Activated CD4-positive, alpha-beta memory T cell treated with anti-CD3 and anti-CD28 coated beads for 36 hours (primary cell): ENCODE measurements around the gene HTATSF1. TPM values are rescaled to one million over a fixed set of nuclear protein-coding genes. Genes with fewer than 3 reads are reported as not detected.

Experiments used
- CTCF ChIA-PET: fragments of 350-600 bp; sonication (Branson Sonifier 250); formaldehyde crosslinking; loops from one replicate; lab custom pipeline; 2021; ENCODE audit warnings: antibody characterized with exemption, inconsistent platforms; lab: Charles Lee
- POLR2A ChIA-PET: fragments of 350-600 bp; sonication (Branson Sonifier 250); formaldehyde crosslinking; loops from one replicate; lab custom pipeline; 2021; ENCODE audit warnings: antibody characterized with exemption; lab: Charles Lee
- DNase-seq: peaks from one replicate; pipeline ENCODE4 v3.0.0-alpha.2; 2020
- H3K27ac Mint-ChIP-seq: one replicate; pipeline ENCODE4 v1.8.0; 2021; ENCODE audit warnings: mixed read lengths
- H3K27me3 Mint-ChIP-seq: one replicate; pipeline ENCODE4 v1.8.0; 2021; ENCODE audit warnings: mixed read lengths
- H3K36me3 Mint-ChIP-seq: one replicate; pipeline ENCODE4 v1.8.0; 2021; ENCODE audit warnings: mixed read lengths
- H3K4me1 Mint-ChIP-seq: one replicate; pipeline ENCODE4 v1.8.0; 2021; ENCODE audit warnings: low read depth, mixed read lengths
- H3K4me3 Mint-ChIP-seq: one replicate; pipeline ENCODE4 v1.8.0; 2021; ENCODE audit warnings: mild to moderate bottlenecking, mixed read lengths
- H3K9me3 Mint-ChIP-seq: one replicate; pipeline ENCODE4 v1.8.0; 2021; ENCODE audit warnings: mixed read lengths
- intact Hi-C: fragments of 100-400 bp; cut with micrococcal nuclease; formaldehyde crosslinking; loops from one replicate; pipeline ENCODE4 v1.15.1; 2023
- total RNA-seq, 2 experiments: library from RNA; stranded (reverse); gene quantifications; one replicate each; pipeline ENCODE4 v1.2.3, GENCODE V29; 2021

The HTATSF1 gene
- total RNA-seq, 2 experiments from 2014 or later = 49.4 to 53.4 TPM

DNA sequence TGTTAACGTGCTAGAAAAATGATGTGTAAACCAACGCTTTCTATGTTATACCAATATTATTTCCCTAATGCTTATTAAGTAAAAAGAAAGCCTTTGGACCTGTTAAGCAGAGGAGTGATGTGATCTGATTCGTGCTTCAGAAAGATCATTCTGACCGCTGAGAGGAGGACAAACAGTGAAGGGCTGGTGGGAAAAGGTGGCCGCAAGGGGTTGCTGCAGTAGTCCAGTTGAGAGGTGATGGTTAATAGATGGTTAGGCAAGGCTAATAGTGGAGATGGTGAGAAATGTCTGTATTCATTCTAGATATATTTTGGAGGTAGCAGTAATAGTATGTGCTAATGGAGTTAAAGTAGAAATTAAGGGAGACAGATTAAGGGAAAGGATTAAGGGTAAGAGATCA is 21.7 kb downstream of the HTATSF1 start:
- POLR2A ChIA-PET = no interaction called here
- CTCF ChIA-PET = no interaction called here
- no peaks in the 10 kb centered on the region for H3K9me3 Mint-ChIP-seq
- no peak for DNase-seq
- no peaks in the 10 kb centered on the region for H3K27me3 Mint-ChIP-seq
- no peaks in the 10 kb centered on the region for H3K36me3 Mint-ChIP-seq
- H3K4me3 Mint-ChIP-seq = no peak overlapping the region
- peaks cover 9% of the 10 kb centered on the region for H3K4me1 Mint-ChIP-seq
- H3K27ac Mint-ChIP-seq = no peak overlapping the region
- intact Hi-C loops = no loop called here

DNA sequence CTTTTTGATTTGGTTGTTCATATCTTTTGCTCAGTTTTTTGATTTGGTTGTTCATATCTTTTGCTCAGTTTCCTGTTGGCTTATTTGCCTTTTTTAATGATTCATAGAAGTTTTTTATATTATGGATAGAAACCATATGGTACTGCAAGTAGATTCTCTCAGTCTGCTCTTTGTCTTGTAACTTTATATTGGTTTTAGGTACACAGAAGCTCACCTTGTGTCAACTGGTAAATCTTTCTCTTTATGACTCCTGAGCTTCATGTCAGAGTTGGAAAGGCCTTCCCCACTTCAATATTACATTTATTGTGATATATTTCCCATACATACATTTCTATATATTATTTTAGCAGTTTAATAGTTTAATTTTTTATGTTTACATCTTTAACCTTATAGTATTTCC is 26.4 kb downstream of the HTATSF1 start:
- no peak for DNase-seq
- Mint-ChIP-seq H3K4me3 (no peak overlapping the region), H3K36me3 (no peaks in the 10 kb centered on the region), H3K4me1 (peaks cover 9% of the 10 kb centered on the region), H3K9me3 (no peaks in the 10 kb centered on the region), H3K27ac (no peak overlapping the region), H3K27me3 (no peaks in the 10 kb centered on the region)
- POLR2A ChIA-PET = no interaction called here
- CTCF ChIA-PET = no interaction called here
- intact Hi-C loops = loop anchor here (10.0 kb wide), 1 partner anchor 51 kb away; no protein-coding TSS in a partner anchor

- Mint-ChIP-seq H3K4me3 (no peak overlapping the region), H3K9me3 (no peaks in the 10 kb centered on the region), H3K4me1 (peaks cover 9% of the 10 kb centered on the region), H3K27me3 (no peaks in the 10 kb centered on the region), H3K27ac (no peak overlapping the region), H3K36me3 (no peaks in the 10 kb centered on the region)
- ChIA-PET CTCF (no interaction called here), POLR2A (no interaction called here)
- intact Hi-C loops = loop anchor here (10.0 kb wide), 1 partner anchor 49 kb away; no protein-coding TSS in a partner anchor
- peak; percentile 17 for DNase-seq
Measured at GRCh38 chrX:136525738-136526606, 28.6 kb downstream of the HTATSF1 start.

- Mint-ChIP-seq H3K36me3 (no peaks in the 10 kb centered on the region), H3K27ac (no peak overlapping the region), H3K4me1 (peaks cover under 1% of the 10 kb centered on the region), H3K4me3 (no peak overlapping the region), H3K9me3 (no peaks in the 10 kb centered on the region), H3K27me3 (no peaks in the 10 kb centered on the region)
- ChIA-PET POLR2A (no interaction called here), CTCF (no interaction called here)
- intact Hi-C loops = loop anchor here (10.0 kb wide), 1 partner anchor 46 kb away; no protein-coding TSS in a partner anchor
- DNase-seq = no peak
Measured at GRCh38 chrX:136528645-136529315, 31.4 kb downstream of the HTATSF1 start.

DNA sequence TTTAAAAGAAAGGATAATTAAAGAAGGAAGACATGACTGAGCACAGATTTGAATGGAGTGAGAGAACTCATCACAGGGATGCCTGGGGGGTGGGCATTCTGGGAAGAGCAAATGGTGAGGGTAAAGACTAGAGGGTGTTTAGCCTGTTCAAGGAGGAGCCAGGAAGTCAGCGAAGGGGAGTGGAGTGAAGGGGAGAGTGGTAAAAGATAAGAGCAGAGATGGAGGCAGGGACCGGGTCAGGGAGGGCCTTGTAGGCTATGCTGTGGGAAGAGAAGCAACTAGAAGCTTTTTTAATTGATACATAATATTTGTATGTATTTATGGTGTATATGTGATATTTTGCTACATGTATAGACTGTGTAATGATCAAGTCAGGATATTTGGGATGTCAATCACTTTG is 32.4 kb downstream of the HTATSF1 start:
- ChIA-PET POLR2A (no interaction called here), CTCF (no interaction called here)
- H3K4me1 Mint-ChIP-seq = no peaks in the 10 kb centered on the region
- H3K4me3 Mint-ChIP-seq = no peak overlapping the region
- DNase-seq = no peak
- H3K9me3 Mint-ChIP-seq = no peaks in the 10 kb centered on the region
- H3K27ac Mint-ChIP-seq = no peak overlapping the region
- H3K36me3 Mint-ChIP-seq = no peaks in the 10 kb centered on the region
- no peaks in the 10 kb centered on the region for H3K27me3 Mint-ChIP-seq
- intact Hi-C loops = loop anchor here (10.0 kb wide), 1 partner anchor 45 kb away; no protein-coding TSS in a partner anchor

DNA sequence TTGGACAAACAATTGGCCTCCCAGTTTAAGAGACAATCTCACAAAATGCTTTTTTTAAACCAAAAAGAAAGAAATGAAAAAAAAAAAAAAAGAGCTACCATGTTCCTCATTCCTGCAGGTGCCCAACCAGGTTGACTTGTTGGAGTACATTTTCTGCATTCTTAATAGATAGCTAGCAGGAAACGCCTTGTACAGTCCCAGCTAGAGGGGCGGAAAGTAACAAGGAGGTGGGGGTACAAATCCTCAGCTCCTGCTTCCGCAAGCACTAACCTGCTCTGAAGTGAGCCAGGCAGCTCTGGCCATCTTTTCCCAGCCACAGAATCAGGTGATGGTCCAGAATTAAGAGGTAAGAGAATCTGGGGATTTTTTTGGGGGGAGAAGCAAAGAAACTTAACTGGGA is 34.6 kb downstream of the HTATSF1 start, which contains the start of gene VGLL1:
Gene VGLL1, plus strand, starts transcription at position 265 of the 400 bp plus-strand sequence. CDS start 3,806 bp downstream, outside the sequence.
- ChIA-PET CTCF (interaction anchor here (0.6 kb wide), 1 partner anchor 181 kb away, joined by 4 read pairs; no protein-coding TSS in a partner anchor), POLR2A (no interaction called here)
- H3K27me3 Mint-ChIP-seq = no peaks in the 10 kb centered on the region

DNA sequence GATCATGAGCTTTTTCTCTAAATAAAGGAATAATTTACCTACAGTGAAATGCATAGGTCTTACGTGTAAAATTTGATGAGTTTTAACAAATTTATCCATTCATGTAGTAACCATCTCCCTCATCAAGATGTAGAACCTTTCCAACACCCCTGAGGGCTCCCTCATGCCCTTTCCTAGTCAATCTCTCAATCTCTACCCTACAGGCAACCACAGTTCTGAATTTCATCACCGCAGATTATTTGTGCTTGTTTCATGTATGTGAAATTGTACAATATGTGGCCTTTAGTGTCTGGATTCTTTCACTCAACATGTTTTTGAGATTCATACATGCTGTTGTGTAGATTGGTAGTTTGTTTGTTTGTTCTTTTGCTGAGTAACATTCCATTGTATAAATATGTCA is 36.7 kb downstream of the HTATSF1 start:
- Mint-ChIP-seq H3K27ac (no peak overlapping the region), H3K27me3 (no peaks in the 10 kb centered on the region), H3K9me3 (no peaks in the 10 kb centered on the region), H3K4me1 (no peaks in the 10 kb centered on the region), H3K4me3 (no peak overlapping the region), H3K36me3 (no peaks in the 10 kb centered on the region)
- ChIA-PET CTCF (no interaction called here), POLR2A (no interaction called here)
- no peak for DNase-seq
- intact Hi-C loops = no loop called here

More for the DNA sequence above, 34.6 kb downstream of the HTATSF1 start, which contains the start of gene VGLL1:
- Mint-ChIP-seq H3K27ac (no peak within 1 kb of the TSS), H3K36me3 (no peaks in the 10 kb centered on the region), H3K4me3 (no peak within 1 kb of the TSS), H3K4me1 (no peaks in the 10 kb centered on the region), H3K9me3 (no peaks in the 10 kb centered on the region)
- intact Hi-C loops = no loop called here
- DNase-seq = no peak

DNA sequence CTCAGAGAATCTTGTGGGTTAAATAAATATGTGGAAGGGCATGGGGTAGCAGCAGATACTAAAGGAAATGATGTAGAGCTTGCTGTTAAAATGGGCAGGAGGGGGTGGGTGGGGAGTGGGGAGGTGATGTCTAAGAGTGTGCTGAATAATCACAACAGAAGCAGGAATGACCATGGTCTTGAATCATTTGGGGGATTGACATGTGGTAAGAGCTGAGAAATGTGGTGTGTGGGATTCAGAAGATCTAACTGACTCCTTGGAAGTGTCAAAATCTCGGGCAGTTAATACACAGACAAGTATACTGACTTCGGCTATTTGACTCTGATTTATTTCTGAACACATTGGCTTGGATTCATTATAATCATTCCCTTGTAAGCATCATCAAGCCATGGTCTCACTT is 41.4 kb downstream of the HTATSF1 start:
- DNase-seq = no peak
- intact Hi-C loops = no loop called here
- H3K4me3 Mint-ChIP-seq = no peak overlapping the region
- no peaks in the 10 kb centered on the region for H3K36me3 Mint-ChIP-seq
- no peaks in the 10 kb centered on the region for H3K4me1 Mint-ChIP-seq
- no peaks in the 10 kb centered on the region for H3K9me3 Mint-ChIP-seq
- H3K27ac Mint-ChIP-seq = no peak overlapping the region
- ChIA-PET CTCF (no interaction called here), POLR2A (no interaction called here)
- H3K27me3 Mint-ChIP-seq = no peaks in the 10 kb centered on the region

DNA sequence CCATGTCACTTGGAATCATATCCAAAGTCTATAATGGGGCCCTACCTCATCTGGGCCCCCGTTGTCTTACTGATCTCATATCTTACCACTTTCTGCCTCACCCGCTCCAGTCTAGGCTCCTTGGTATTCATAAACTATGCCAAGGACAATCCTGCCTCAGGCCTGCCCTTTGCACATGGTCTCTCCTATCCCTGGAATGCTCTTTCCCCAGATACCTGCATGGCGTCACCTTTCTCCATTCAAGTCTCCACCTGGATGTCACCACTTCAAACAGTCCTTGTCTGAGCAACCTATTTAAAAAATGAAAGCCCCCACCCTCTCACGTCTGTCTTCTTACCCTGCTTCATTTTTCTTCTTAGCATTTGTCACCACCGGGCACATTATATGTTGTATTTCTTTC is 42.8 kb downstream of the HTATSF1 start:
- H3K9me3 Mint-ChIP-seq = no peaks in the 10 kb centered on the region
- no peaks in the 10 kb centered on the region for H3K27me3 Mint-ChIP-seq
- H3K4me1 Mint-ChIP-seq = peaks cover 7% of the 10 kb centered on the region
- H3K27ac Mint-ChIP-seq = no peak overlapping the region
- ChIA-PET POLR2A (no interaction called here), CTCF (no interaction called here)
- no peak for DNase-seq
- H3K4me3 Mint-ChIP-seq = no peak overlapping the region
- intact Hi-C loops = no loop called here
- no peaks in the 10 kb centered on the region for H3K36me3 Mint-ChIP-seq

GRCh38 chrX:136541294-136541693 is 43.9 kb downstream of the HTATSF1 start:
- ChIA-PET CTCF (no interaction called here), POLR2A (no interaction called here)
- intact Hi-C loops = no loop called here
- Mint-ChIP-seq H3K9me3 (no peaks in the 10 kb centered on the region), H3K27me3 (no peaks in the 10 kb centered on the region), H3K36me3 (no peaks in the 10 kb centered on the region), H3K4me1 (peaks cover 16% of the 10 kb centered on the region), H3K27ac (no peak overlapping the region), H3K4me3 (no peak overlapping the region)
- DNase-seq = no peak

GRCh38 chrX:136542281-136542680 is 44.9 kb downstream of the HTATSF1 start:
- no peaks in the 10 kb centered on the region for H3K9me3 Mint-ChIP-seq
- CTCF ChIA-PET = no interaction called here
- DNase-seq = no peak
- H3K27me3 Mint-ChIP-seq = no peaks in the 10 kb centered on the region
- intact Hi-C loops = no loop called here
- H3K36me3 Mint-ChIP-seq = no peaks in the 10 kb centered on the region
- H3K27ac Mint-ChIP-seq = no peak overlapping the region
- POLR2A ChIA-PET = no interaction called here
- no peak overlapping the region for H3K4me3 Mint-ChIP-seq
- H3K4me1 Mint-ChIP-seq = peaks cover 25% of the 10 kb centered on the region

DNA sequence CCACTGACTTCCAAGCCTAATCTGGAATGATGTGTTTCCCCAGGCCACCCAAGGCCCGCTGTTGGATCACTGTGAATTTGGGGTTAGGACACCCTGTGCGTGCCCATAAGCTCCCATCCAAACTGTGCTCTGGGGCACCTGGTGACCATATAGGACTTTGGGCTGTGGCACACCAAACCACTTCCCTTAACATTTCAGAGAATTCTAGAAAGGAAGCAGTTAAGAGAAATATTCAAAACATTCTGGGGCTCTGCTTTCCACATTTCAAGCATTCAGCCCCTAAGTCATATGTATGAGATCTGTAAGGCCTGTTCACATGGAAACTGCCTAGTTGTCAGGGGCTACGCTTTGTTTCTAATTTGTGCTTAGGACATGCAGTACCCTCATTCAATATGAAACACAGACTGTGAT is 49.0 kb downstream of the HTATSF1 start:
- H3K9me3 Mint-ChIP-seq = no peaks in the 10 kb centered on the region

More for the DNA sequence above, 49.0 kb downstream of the HTATSF1 start:
- ChIA-PET CTCF (no interaction called here), POLR2A (no interaction called here)
- H3K27ac Mint-ChIP-seq = no peak overlapping the region
- H3K4me1 Mint-ChIP-seq = peaks cover 28% of the 10 kb centered on the region
- peak; percentile 21 for DNase-seq
- no peak overlapping the region for H3K4me3 Mint-ChIP-seq
- H3K27me3 Mint-ChIP-seq = no peaks in the 10 kb centered on the region
- no peaks in the 10 kb centered on the region for H3K36me3 Mint-ChIP-seq
- intact Hi-C loops = no loop called here
